HuH-7 (cell line): ENCODE data around the gene TRMT44.
"Not testable (repeated sequence)": the region's sequence is repeated elsewhere in the genome, so short reads cannot be mapped to it uniquely, and the experiment has no call there.

ENCODE experiments used
- DNase-seq: peaks from one replicate; pipeline ENCODE4 v3.0.0; 2011; ENCODE audit warnings: low spot score

TRMT44 gene

DNA sequence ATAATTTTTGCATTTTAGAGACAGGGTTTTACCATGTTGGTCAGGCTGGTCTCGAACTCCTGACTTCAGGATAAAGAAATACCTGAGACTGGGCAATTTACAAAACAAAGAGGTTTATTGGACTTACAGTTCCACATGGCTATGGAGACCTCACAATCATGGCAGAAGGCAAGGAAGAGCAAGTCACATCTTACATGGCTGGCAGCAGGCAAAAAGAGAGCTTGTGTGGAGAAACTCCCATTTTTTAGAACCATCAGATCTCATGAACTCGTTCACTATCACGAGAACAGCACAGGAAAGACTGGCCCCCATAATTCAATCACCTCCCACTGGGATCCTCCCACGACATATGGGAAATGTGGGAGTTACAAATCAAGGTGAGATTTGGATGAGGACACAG is 72.5 kb downstream of the TRMT44 start:
- DNase-seq: not testable (repeated sequence)

DNA sequence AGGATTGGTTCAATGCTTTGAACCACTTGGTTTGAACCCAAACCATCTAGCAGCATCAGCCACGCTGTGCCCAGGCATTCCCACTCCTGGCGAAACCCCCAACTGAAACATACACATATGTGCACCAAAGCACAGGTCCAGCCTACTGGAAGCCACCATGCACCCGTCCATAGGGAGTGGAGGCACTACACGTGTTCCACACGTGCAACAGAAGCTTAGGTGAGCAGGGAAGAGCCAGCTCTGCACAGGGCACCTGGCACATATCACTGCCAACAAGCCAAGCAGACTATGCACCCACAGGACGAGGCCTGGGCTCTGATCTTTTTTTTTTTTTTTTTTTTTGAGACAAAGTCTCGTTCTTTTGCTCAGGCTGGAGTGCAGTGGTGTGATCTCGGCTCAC is 73.4 kb downstream of the TRMT44 start:
- no peak for DNase-seq

GRCh38 chr4:8514391-8514790 is 73.8 kb downstream of the TRMT44 start:
- DNase-seq: no peak

GRCh38 chr4:8515316-8516060 is 74.9 kb downstream of the TRMT44 start:
- DNase-seq: no peak

DNA sequence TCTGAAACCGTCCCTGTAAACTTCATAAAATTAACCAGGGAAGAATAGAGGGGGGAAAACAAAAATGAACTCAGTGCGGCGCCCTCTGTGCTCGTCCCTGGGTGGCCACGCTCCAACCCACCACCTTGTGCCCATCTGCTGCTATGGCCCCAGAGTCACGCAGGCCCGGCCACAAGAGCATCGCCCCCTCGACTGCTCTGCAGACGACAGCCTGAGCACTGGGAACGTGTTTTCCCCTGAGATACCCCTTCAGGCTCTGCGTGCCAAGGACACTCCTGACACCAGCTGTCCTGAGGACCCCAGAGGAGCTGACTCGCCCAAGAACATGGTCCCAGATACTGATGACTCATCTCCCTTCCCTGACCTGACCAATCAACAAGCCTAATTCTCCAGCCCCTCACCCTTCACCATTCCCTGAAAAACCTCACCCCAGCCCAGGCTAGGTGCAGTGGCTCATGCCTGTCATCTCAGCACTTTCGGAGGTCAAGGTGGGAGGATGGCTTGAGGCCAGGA is 75.5 kb downstream of the TRMT44 start:
- no peak for DNase-seq

GRCh38 chr4:8516996-8517550 is 76.5 kb downstream of the TRMT44 start:
- no peak for DNase-seq

DNA sequence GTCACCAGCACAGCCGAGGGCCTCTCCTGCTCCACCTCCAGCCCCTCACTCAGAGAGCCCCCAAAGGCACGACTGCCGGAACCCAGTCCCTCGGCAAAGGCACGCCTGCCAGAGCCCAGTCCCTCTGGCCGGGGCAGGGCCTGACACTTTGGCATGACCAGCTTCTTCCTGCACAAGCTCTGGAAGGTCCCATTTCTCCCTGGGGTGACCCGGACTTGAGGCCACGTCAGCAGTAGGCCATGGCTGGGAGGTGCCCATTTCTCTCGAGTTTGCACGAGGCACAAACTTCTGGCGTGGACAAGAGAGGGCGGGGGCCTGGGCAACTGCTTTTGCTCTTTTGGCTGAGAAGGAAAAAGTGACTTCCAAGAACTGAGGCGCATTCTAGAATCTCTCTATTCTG is 77.4 kb downstream of the TRMT44 start:
- DNase-seq: no peak

- no peak for DNase-seq
Observed at GRCh38 chr4:8522160-8523120, 81.9 kb downstream of the TRMT44 start.

DNA sequence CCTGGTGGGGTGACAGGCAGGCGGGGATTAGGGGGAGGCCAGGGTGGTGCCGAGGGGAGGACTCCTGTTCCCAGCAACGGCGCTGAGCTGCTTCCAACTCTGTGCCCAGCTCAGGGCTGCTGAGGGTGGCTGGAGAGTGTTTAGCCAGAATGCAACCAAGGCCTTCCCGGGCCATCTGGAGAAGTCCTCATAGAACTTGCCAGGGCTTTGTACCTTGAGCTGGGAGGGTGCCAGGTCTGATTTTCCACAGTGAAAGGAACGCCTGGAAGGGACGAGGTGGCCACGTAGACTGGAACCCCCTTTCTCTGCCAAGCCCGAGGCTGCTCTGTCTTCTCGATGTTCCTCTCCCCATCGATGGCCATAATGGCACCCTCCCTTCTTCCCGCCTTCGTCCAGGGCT is 82.6 kb downstream of the TRMT44 start:
- DNase-seq: no peak

- DNase-seq: no peak
Observed at GRCh38 chr4:8523766-8524165, 83.2 kb downstream of the TRMT44 start.

DNA sequence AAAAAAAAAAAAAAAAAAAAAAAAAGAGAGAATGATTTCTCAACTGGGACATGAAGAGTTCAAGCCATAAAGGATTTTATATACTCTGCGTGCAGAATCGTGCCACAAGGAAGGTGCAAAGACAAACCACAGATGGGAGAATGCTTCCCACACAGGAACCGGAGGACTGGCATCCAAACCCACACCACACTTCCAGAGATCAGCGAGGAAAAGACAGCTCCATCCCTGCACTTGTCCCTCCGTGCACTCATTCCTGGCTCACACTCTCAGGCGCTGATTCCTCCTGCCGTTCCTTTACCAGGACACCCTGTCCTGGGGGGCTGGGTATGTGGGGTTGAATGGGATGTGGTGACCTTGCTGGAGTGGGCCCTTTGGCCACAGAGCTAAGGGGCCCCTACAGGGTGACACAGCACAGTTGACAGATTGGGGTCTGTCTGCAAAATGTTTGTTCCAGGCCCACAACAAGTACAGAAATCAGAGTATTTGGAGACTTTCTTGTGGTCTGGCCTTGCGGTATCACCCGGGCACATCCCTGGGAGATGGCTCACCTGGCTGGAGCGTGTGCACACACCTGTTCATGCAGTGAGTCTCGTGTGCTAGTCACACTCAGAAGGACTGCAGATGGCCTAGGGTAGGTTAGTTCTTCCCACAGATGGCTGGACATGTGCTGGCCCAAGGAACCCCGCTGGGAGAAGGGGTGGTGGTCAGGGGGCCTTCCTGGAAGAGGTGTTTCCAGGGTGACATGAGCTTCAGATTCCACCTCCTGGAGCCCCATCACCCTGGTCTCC is 84.2 kb downstream of the TRMT44 start:
- no peak for DNase-seq

DNA sequence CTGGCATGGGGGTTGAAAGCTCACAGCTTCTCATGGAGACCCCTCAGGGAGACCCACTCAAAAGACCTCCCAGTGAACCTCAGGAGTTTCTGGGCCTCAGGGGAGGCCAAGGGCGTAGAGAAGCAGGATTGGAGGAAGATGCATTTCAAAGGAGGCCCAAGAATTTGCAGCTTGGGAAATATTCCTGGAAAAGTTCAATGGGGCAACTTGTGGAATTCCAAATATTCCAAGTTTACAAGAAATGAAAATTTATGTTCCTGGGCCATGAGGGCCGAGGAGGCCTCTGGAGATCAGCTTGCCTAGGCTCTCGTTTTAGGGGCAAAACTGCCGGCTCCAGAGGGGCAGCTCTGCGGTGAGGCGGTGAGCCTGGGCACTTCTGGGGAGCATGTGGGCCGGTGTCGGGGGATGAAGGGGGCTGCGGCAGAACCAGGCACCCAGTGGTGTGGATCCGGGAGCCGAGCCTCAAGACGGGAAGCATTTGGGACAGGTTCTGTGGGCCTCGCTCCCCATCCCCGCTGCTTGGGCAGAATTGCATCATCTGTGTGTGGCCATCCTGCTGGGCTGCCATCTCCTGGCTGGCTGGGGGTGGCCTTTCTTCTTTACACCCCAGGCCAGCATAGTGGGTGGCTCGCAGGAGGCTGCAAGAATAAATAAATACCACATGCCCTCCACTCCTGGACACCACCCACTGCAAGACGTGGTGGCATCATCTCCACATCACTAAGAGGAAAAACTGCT is 85.0 kb downstream of the TRMT44 start:
- DNase-seq: no peak
